ENCODE results near the gene ARHGAP15.

Gene ARHGAP15

GRCh38 chr2:143736904-143737303, 607.7 kb downstream of the ARHGAP15 start:
- no peak overlapping the region for H3K9ac ChIP-seq (ENCODE audit: low read length)
- H2AFZ ChIP-seq (ENCODE audit: low read length), result no peak overlapping the region
- H3K4me2 ChIP-seq (ENCODE audit: low read depth, low read length), result no peak overlapping the region
- H3K9me3 ChIP-seq (replicated peaks; ENCODE audit: insufficient read depth, low read length), result no peaks in the 10 kb centered on the region
- TF ChIP-seq EZH2 (optimal IDR thresholded peaks at IDR 0.05; ENCODE audit: low read depth, low read length) (no peak), CTCF (IDR thresholded peaks at IDR 0.05; ENCODE audit: low read length) (no peak), EZH2phosphoT487 (IDR thresholded peaks at IDR 0.05; ENCODE audit: low read length) (no peak)
- H3K27me3 ChIP-seq (replicated peaks; ENCODE audit: insufficient read depth, low read length), result no peaks in the 10 kb centered on the region
- H3K27ac ChIP-seq (ENCODE audit: low read length), result no peak overlapping the region
- no peak for DNase-seq
- no peaks in the 10 kb centered on the region for H3K4me1 ChIP-seq (ENCODE audit: low read length)
- H3K36me3 ChIP-seq (replicated peaks; ENCODE audit: insufficient read depth, low read length), result no peaks in the 10 kb centered on the region
- no peaks in the 10 kb centered on the region for H3K9me2 ChIP-seq (replicated peaks; ENCODE audit: insufficient read depth, low read length)
- no peak overlapping the region for H3K4me3 ChIP-seq (ENCODE audit: low read length)
- H3F3A ChIP-seq (ENCODE audit: insufficient read depth, low read length), result no peaks in the 10 kb centered on the region
- no peaks in the 10 kb centered on the region for H4K20me1 ChIP-seq (ENCODE audit: insufficient read depth, low read length)
- H3K79me2 ChIP-seq (ENCODE audit: low read length), result no peaks in the 10 kb centered on the region

- Histone ChIP-seq H3K36me3 (replicated peaks; ENCODE audit: insufficient read depth, low read length) (no peaks in the 10 kb centered on the region), H3K4me1 (ENCODE audit: low read length) (no peaks in the 10 kb centered on the region), H4K20me1 (ENCODE audit: insufficient read depth, low read length) (no peaks in the 10 kb centered on the region), H3K9me2 (replicated peaks; ENCODE audit: insufficient read depth, low read length) (no peaks in the 10 kb centered on the region), H3K27me3 (replicated peaks; ENCODE audit: insufficient read depth, low read length) (no peaks in the 10 kb centered on the region), H3K27ac (ENCODE audit: low read length) (no peak overlapping the region), H3K79me2 (ENCODE audit: low read length) (no peaks in the 10 kb centered on the region), H2AFZ (ENCODE audit: low read length) (no peak overlapping the region), H3K4me2 (ENCODE audit: low read depth, low read length) (no peak overlapping the region), H3F3A (ENCODE audit: insufficient read depth, low read length) (no peaks in the 10 kb centered on the region), H3K9me3 (replicated peaks; ENCODE audit: insufficient read depth, low read length) (no peaks in the 10 kb centered on the region), H3K9ac (ENCODE audit: low read length) (no peak overlapping the region), H3K4me3 (ENCODE audit: low read length) (no peak overlapping the region)
- DNase-seq, result no peak
- TF ChIP-seq EZH2 (optimal IDR thresholded peaks at IDR 0.05; ENCODE audit: low read depth, low read length) (no peak), CTCF (IDR thresholded peaks at IDR 0.05; ENCODE audit: low read length) (no peak), EZH2phosphoT487 (IDR thresholded peaks at IDR 0.05; ENCODE audit: low read length) (no peak)
Observed at GRCh38 chr2:143740431-143740830, 611.2 kb downstream of the ARHGAP15 start.

- H4K20me1 ChIP-seq (ENCODE audit: insufficient read depth, low read length), result no peaks in the 10 kb centered on the region
- no peak for TF ChIP-seq EZH2phosphoT487 (IDR thresholded peaks at IDR 0.05; ENCODE audit: low read length)
- TF ChIP-seq CTCF (IDR thresholded peaks at IDR 0.05; ENCODE audit: low read length), result no peak
- no peak for TF ChIP-seq EZH2 (optimal IDR thresholded peaks at IDR 0.05; ENCODE audit: low read depth, low read length)
Observed at GRCh38 chr2:143741205-143741604, 612.0 kb downstream of the ARHGAP15 start.

More at GRCh38 chr2:143741205-143741604, 612.0 kb downstream of the ARHGAP15 start:
- H3K4me2 ChIP-seq (ENCODE audit: low read depth, low read length), result no peak overlapping the region
- no peaks in the 10 kb centered on the region for H3K9me2 ChIP-seq (replicated peaks; ENCODE audit: insufficient read depth, low read length)
- no peaks in the 10 kb centered on the region for H3K4me1 ChIP-seq (ENCODE audit: low read length)
- H3K9ac ChIP-seq (ENCODE audit: low read length), result no peak overlapping the region
- H3K79me2 ChIP-seq (ENCODE audit: low read length), result no peaks in the 10 kb centered on the region
- H3K9me3 ChIP-seq (replicated peaks; ENCODE audit: insufficient read depth, low read length), result no peaks in the 10 kb centered on the region
- H3K36me3 ChIP-seq (replicated peaks; ENCODE audit: insufficient read depth, low read length), result 0 out of 2 replicates have a peak, but pooled peaks cover under 1% of the 10 kb centered on the region
- H2AFZ ChIP-seq (ENCODE audit: low read length), result no peak overlapping the region
- no peak overlapping the region for H3K4me3 ChIP-seq (ENCODE audit: low read length)
- H3F3A ChIP-seq (ENCODE audit: insufficient read depth, low read length), result no peaks in the 10 kb centered on the region
- DNase-seq, result no peak
- H3K27ac ChIP-seq (ENCODE audit: low read length), result no peak overlapping the region
- no peaks in the 10 kb centered on the region for H3K27me3 ChIP-seq (replicated peaks; ENCODE audit: insufficient read depth, low read length)

Measured in MM.1S (cell line).